KMS-11 (cell line): ENCODE results near the gene ST14.

Source experiments
- H2AFZ ChIP-seq: fragments of 200-600 bp; sonication (generic); 2 replicates; pipeline ENCODE4 v1.6.1; 2016; ENCODE audit warnings: antibody characterized with exemption, mixed run types, low read depth
- H3K27ac ChIP-seq: fragments of 200-600 bp; sonication (generic); 2 replicates; pipeline ENCODE4 v1.6.1; 2016; ENCODE audit warnings: mild to moderate bottlenecking, mixed run types
- H3K27me3 ChIP-seq: fragments of 200-600 bp; sonication (generic); 2 replicates; pipeline ENCODE4 v1.6.1; 2017; ENCODE audit warnings: mild to moderate bottlenecking, low read depth, mixed run types, moderate library complexity; ENCODE audit not compliant: insufficient read depth
- H3K36me3 ChIP-seq: fragments of 200-600 bp; sonication (generic); 2 replicates; pipeline ENCODE4 v1.6.1; 2017; ENCODE audit warnings: mild to moderate bottlenecking, mixed run types; ENCODE audit not compliant: insufficient read depth
- H3K4me1 ChIP-seq: fragments of 200-600 bp; sonication (generic); 2 replicates; pipeline ENCODE4 v1.6.1; 2016; ENCODE audit warnings: mild to moderate bottlenecking, low read depth, mixed run types; ENCODE audit not compliant: poor library complexity, severe bottlenecking
- H3K4me2 ChIP-seq: fragments of 200-600 bp; sonication (generic); 2 replicates; pipeline ENCODE4 v1.7.0; 2016; ENCODE audit warnings: mild to moderate bottlenecking, mixed run types
- H3K4me3 ChIP-seq: fragments of 200-600 bp; sonication (generic); IDR thresholded peaks from 2 replicates; pipeline ENCODE4 v1.6.1; 2017; ENCODE audit warnings: low read depth, low read length, mixed read lengths; ENCODE audit not compliant: insufficient read depth
- H3K79me2 ChIP-seq: fragments of 200-600 bp; sonication (generic); 2 replicates; pipeline ENCODE4 v1.6.1; 2016; ENCODE audit warnings: low read depth, mixed run types; ENCODE audit not compliant: insufficient read depth
- H3K9ac ChIP-seq: fragments of 200-600 bp; sonication (generic); 2 replicates; pipeline ENCODE4 v1.6.1; 2016; ENCODE audit warnings: mild to moderate bottlenecking, mixed run types
- H4K20me1 ChIP-seq: fragments of 200-600 bp; sonication (generic); 2 replicates; pipeline ENCODE4 v1.6.1; 2016; ENCODE audit warnings: mild to moderate bottlenecking, mixed run types; ENCODE audit not compliant: insufficient read depth
- TF ChIP-seq, protein P1 (sequence below): fragments of 200-600 bp; sonication (generic); conservative IDR thresholded peaks from 2 replicates; pipeline ENCODE4 v1.6.1; 2017; ENCODE audit warnings: low read depth, mild to moderate bottlenecking, antibody characterized with exemption, low read length, moderate library complexity, mixed read lengths

The ST14 gene

DNA sequence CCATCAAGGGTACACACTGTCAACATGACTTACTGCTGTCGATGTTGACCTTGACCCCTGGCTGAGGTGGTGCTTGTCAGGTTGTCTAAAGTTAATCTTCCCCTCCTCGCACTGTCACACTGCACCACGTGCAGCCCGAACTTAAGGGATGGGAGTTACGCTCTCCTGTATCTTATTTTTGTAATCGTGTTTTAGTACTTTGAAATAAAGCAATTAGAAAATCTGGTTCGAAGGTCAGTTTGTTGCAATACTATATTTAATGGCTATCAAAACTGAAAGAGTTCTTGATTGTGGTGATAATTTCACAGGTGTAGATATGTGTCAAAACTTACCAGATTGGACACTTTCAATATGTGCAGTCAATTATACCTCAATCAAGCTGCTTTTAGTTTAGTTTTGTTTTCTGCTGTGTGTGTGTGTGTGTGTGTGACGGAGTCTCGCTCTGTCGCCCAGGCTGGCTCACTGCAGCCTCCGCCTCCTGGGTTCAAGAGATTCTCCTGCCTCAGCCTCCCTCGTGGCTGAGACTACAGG is 10.7 kb upstream of the ST14 start:
- Histone ChIP-seq H4K20me1 (no peaks in the 10 kb centered on the region), H3K4me1 (peaks cover 16% of the 10 kb centered on the region), H2AFZ (no peak overlapping the region), H3K27me3 (no peaks in the 10 kb centered on the region), H3K79me2 (no peaks in the 10 kb centered on the region), H3K9ac (no peak overlapping the region), H3K4me3 (no peak overlapping the region), H3K4me2 (no peak overlapping the region), H3K27ac (no peak overlapping the region), H3K36me3 (no peaks in the 10 kb centered on the region)
- TF ChIP-seq, protein P1, sequence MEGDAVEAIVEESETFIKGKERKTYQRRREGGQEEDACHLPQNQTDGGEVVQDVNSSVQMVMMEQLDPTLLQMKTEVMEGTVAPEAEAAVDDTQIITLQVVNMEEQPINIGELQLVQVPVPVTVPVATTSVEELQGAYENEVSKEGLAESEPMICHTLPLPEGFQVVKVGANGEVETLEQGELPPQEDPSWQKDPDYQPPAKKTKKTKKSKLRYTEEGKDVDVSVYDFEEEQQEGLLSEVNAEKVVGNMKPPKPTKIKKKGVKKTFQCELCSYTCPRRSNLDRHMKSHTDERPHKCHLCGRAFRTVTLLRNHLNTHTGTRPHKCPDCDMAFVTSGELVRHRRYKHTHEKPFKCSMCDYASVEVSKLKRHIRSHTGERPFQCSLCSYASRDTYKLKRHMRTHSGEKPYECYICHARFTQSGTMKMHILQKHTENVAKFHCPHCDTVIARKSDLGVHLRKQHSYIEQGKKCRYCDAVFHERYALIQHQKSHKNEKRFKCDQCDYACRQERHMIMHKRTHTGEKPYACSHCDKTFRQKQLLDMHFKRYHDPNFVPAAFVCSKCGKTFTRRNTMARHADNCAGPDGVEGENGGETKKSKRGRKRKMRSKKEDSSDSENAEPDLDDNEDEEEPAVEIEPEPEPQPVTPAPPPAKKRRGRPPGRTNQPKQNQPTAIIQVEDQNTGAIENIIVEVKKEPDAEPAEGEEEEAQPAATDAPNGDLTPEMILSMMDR = no peak

DNA sequence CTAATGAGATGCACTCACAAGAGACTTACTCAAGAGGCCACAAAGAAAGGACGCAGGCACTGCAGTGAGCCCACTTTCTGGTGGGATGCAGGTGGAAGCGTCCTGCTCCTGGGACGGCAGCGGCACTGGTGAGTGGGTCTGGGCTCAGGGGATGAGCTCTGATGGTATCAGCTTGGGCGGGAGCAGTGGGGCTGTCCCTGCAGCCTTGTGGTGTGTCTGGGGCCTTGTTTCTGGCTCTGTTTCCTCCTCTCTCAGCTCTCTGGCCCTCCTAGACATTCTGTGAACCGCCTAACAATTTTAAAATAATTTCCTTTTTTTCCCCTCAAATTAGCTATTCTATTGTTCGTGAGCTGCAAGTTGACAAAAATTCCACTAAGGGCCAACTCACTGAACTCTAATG is 8.8 kb upstream of the ST14 start:
- Histone ChIP-seq H3K36me3 (no peaks in the 10 kb centered on the region), H4K20me1 (no peaks in the 10 kb centered on the region), H3K4me2 (no peak overlapping the region), H3K79me2 (no peaks in the 10 kb centered on the region), H3K4me1 (peaks cover 15% of the 10 kb centered on the region), H3K27ac (no peak overlapping the region), H3K9ac (no peak overlapping the region), H3K4me3 (no peak overlapping the region), H3K27me3 (no peaks in the 10 kb centered on the region), H2AFZ (no peak overlapping the region)
- TF ChIP-seq, protein P1 = no peak

DNA sequence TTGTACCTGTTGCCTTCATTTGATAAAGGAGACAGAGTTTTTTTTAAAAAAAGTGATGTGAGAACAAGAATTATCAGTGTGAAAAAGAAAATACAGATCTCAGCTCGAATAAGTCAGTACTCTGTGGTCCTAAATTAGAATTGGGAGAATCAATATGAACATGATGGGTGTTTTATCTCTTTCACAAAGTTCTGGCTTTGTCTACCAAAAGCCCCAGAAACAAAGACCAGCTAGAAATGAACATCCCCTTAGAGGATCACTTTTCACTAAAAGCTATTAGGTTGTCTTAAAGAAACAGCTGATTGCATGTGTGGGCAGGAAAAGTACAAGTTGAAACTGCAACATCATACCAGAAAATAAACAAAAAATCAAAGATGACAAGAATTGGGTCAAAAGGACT is 8.4 kb upstream of the ST14 start:
- no peaks in the 10 kb centered on the region for H3K36me3 ChIP-seq
- no peak overlapping the region for H3K4me2 ChIP-seq
- H2AFZ ChIP-seq = no peak overlapping the region
- H3K9ac ChIP-seq = no peak overlapping the region
- H3K79me2 ChIP-seq = no peaks in the 10 kb centered on the region
- no peak overlapping the region for H3K27ac ChIP-seq
- H3K27me3 ChIP-seq = no peaks in the 10 kb centered on the region
- no peak overlapping the region for H3K4me3 ChIP-seq
- TF ChIP-seq, protein P1 = no peak
- peaks cover 11% of the 10 kb centered on the region for H3K4me1 ChIP-seq
- no peaks in the 10 kb centered on the region for H4K20me1 ChIP-seq

DNA sequence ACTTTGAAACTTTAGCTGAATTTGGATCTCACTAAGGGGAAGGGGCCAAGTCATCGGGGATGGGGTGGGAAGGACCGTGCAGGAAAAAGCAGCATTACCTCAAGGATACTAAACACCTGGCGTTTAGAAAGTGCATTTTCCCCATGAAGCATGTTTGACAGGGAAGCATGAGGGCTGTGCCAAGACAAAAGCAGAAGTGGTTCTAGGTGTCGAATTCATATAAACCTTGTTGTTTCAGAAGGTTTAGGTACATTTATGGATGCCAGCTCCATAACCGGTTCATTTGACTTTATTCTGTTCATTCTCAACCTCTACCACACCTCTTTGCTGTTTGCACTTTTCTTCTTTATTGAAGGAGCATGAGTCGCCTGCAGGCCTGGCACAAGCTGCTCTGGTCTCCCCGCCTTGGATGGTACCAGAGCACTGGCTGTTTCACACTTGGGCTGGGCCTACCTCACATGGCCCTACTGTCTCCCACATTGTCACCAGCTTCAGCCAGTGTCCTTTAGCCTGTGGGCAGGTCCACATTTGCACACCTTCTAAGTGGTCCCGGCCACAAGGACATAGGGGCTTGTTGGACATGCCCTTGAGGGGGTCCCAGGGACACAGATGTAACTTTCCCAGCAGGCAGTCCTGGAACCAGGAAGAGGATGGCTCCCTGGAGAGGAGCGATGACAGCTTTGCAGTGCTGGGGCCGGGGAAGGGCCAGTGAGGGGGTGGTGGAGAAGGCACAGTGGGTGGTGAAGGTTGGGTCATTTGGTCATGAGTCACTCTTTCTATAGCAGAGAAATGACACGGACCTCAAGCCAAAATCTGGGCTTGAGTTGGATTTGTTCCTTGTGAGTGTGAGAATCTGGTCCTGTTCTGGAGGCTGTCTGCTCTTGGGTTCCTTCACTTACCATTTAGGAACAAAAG is 3.2 kb upstream of the ST14 start:
- peaks cover 4% of the 10 kb centered on the region; the same call in 1 of the 2 replicates for H3K27me3 ChIP-seq
- H3K9ac ChIP-seq = no peak overlapping the region
- H3K27ac ChIP-seq = no peak overlapping the region

More for the DNA sequence above, 3.2 kb upstream of the ST14 start:
- Histone ChIP-seq H3K79me2 (peaks cover 14% of the 10 kb centered on the region), H3K4me1 (no peaks in the 10 kb centered on the region), H3K4me3 (no peak overlapping the region), H4K20me1 (no peaks in the 10 kb centered on the region), H2AFZ (no peak overlapping the region), H3K36me3 (no peaks in the 10 kb centered on the region), H3K4me2 (no peak overlapping the region)
- TF ChIP-seq, protein P1 = no peak
